Activated T-cell treated with anti-CD3 and anti-CD28 coated beads for 4 hours (primary cell): ENCODE measurements around the gene CDON.

Source experiments
- DNase-seq: peaks from one replicate; pipeline ENCODE4 v3.0.0-alpha.2; 2020

CDON gene

GRCh38 chr11:126062679-126063506 lies at the start of gene CDON:
CDON (minus strand) TSS chr11:126062866; CDS start chr11:126023476, 39,390 bp downstream.
- DNase-seq, result peak; percentile 84

- no peak for DNase-seq
These were observed 48.9 kb upstream of the CDON start for GRCh38 chr11:126111458-126112116.

GRCh38 chr11:126109941-126110731 lies 47.5 kb upstream of the CDON start:
- DNase-seq, result no peak

- DNase-seq, result no peak
These were observed 44.1 kb upstream of the CDON start for GRCh38 chr11:126106594-126107328.

GRCh38 chr11:126105748-126106080 lies 43.0 kb upstream of the CDON start:
- no peak for DNase-seq

- DNase-seq, result no peak
These were observed 42.5 kb upstream of the CDON start for GRCh38 chr11:126105022-126105747.

- DNase-seq, result no peak
These were observed 41.8 kb upstream of the CDON start for GRCh38 chr11:126104420-126104819.

GRCh38 chr11:126103150-126103549 lies 40.5 kb upstream of the CDON start:
- DNase-seq, result no peak

GRCh38 chr11:126102436-126102981 lies 39.8 kb upstream of the CDON start:
- DNase-seq, result no peak

- no peak for DNase-seq
These were observed 39.2 kb upstream of the CDON start for GRCh38 chr11:126101930-126102283.

GRCh38 chr11:126101251-126101929 lies 38.7 kb upstream of the CDON start:
- DNase-seq, result no peak

- no peak for DNase-seq
These were observed 38.0 kb upstream of the CDON start for GRCh38 chr11:126100716-126101115.

GRCh38 chr11:126098204-126098769 lies 35.6 kb upstream of the CDON start:
- no peak for DNase-seq

- DNase-seq, result no peak
These were observed 33.1 kb upstream of the CDON start for GRCh38 chr11:126095745-126096144.

GRCh38 chr11:126090452-126090851 lies 27.8 kb upstream of the CDON start:
- DNase-seq, result no peak

GRCh38 chr11:126088999-126089398 lies 26.3 kb upstream of the CDON start:
- DNase-seq, result no peak

- DNase-seq, result no peak
These were observed 23.6 kb upstream of the CDON start for GRCh38 chr11:126086248-126086647.

GRCh38 chr11:126084608-126084912 lies 21.9 kb upstream of the CDON start:
- no peak for DNase-seq

- DNase-seq, result no peak
These were observed 21.4 kb upstream of the CDON start for GRCh38 chr11:126083829-126084607.
